ENCODE measurements around the gene COBLL1. TPM values are rescaled to one million over a fixed set of nuclear protein-coding genes. Genes with fewer than 3 reads are reported as not detected.
A peak's percentile ranks its signal among the peaks of the same experiment; 100 is the strongest.

COBLL1 gene
- total RNA-seq, 1 experiment from 2014 or later, result 8.0 TPM

GRCh38 chr2:164721430-164721829 is 120.2 kb downstream of the COBLL1 start:
- TF ChIP-seq EZH2 (IDR thresholded peaks at IDR 0.05; ENCODE audit: low read depth) (no peak), CTCF (conservative IDR thresholded peaks at IDR 0.05) (no peak)
- Histone ChIP-seq H2AFZ (no peak overlapping the region), H3K36me3 (ENCODE audit: low read depth) (no peaks in the 10 kb centered on the region), H3K9me2 (ENCODE audit: insufficient read depth) (no peaks in the 10 kb centered on the region), H3K4me1 (replicated peaks; ENCODE audit: insufficient read depth) (no peaks in the 10 kb centered on the region), H3F3A (ENCODE audit: insufficient read depth, low read depth) (no peaks in the 10 kb centered on the region), H3K9me3 (ENCODE audit: insufficient read depth, low read depth) (no peaks in the 10 kb centered on the region), H3K27me3 (ENCODE audit: insufficient read depth, low read depth) (no peaks in the 10 kb centered on the region), H3K4me2 (no peak overlapping the region), H3K4me3 (no peak overlapping the region), H4K20me1 (ENCODE audit: insufficient read depth) (no peaks in the 10 kb centered on the region), H3K79me2 (ENCODE audit: low read depth) (no peaks in the 10 kb centered on the region), H3K27ac (no peak overlapping the region)
- ChIA-PET CTCF (no interaction called here), POLR2A (ENCODE audit: unreplicated experiment) (no interaction called here)
- intact Hi-C loops (cut with micrococcal nuclease; ENCODE audit: unreplicated experiment), result no loop called here
- no TSS peak for BruUV-seq (replicated peaks)
- no peak for DNase-seq

GRCh38 chr2:164719996-164720941 is 121.4 kb downstream of the COBLL1 start:
- H2AFZ ChIP-seq, result no peak overlapping the region
- ChIA-PET POLR2A (ENCODE audit: unreplicated experiment) (no interaction called here), CTCF (interaction anchor here (0.7 kb wide), 1 partner anchor 270 kb away, joined by 3 read pairs; no protein-coding TSS in a partner anchor)
- H3K79me2 ChIP-seq (ENCODE audit: low read depth), result no peaks in the 10 kb centered on the region
- H3K36me3 ChIP-seq (ENCODE audit: low read depth), result no peaks in the 10 kb centered on the region
- no peaks in the 10 kb centered on the region for H3K27me3 ChIP-seq (ENCODE audit: insufficient read depth, low read depth)
- no peak for TF ChIP-seq EZH2 (IDR thresholded peaks at IDR 0.05; ENCODE audit: low read depth)
- TF ChIP-seq CTCF (conservative IDR thresholded peaks at IDR 0.05), result no peak
- no peak overlapping the region for H3K4me2 ChIP-seq
- no peaks in the 10 kb centered on the region for H3F3A ChIP-seq (ENCODE audit: insufficient read depth, low read depth)
- H3K9me3 ChIP-seq (ENCODE audit: insufficient read depth, low read depth), result no peaks in the 10 kb centered on the region
- H3K27ac ChIP-seq, result no peak overlapping the region
- no peak for DNase-seq
- H3K9me2 ChIP-seq (ENCODE audit: insufficient read depth), result no peaks in the 10 kb centered on the region
- intact Hi-C loops (cut with micrococcal nuclease; ENCODE audit: unreplicated experiment), result loop anchor here (5.0 kb wide), 2 partner anchors 158 to 1543 kb away; no protein-coding TSS in a partner anchor
- H3K4me3 ChIP-seq, result no peak overlapping the region
- no peaks in the 10 kb centered on the region for H4K20me1 ChIP-seq (ENCODE audit: insufficient read depth)
- no peaks in the 10 kb centered on the region for H3K4me1 ChIP-seq (replicated peaks; ENCODE audit: insufficient read depth)
- no TSS peak for BruUV-seq (replicated peaks)

- no peaks in the 10 kb centered on the region for H4K20me1 ChIP-seq (ENCODE audit: insufficient read depth)
- no peaks in the 10 kb centered on the region for H3K9me3 ChIP-seq (ENCODE audit: insufficient read depth, low read depth)
- H3K9me2 ChIP-seq (ENCODE audit: insufficient read depth), result no peaks in the 10 kb centered on the region
- H3K27ac ChIP-seq, result no peak overlapping the region
- H3K4me3 ChIP-seq, result no peak overlapping the region
- no peaks in the 10 kb centered on the region for H3K27me3 ChIP-seq (ENCODE audit: insufficient read depth, low read depth)
- no peak overlapping the region for H2AFZ ChIP-seq
- no peaks in the 10 kb centered on the region for H3K4me1 ChIP-seq (replicated peaks; ENCODE audit: insufficient read depth)
- POLR2A ChIA-PET (ENCODE audit: unreplicated experiment), result no interaction called here
- H3K4me2 ChIP-seq, result no peak overlapping the region
- no peaks in the 10 kb centered on the region for H3F3A ChIP-seq (ENCODE audit: insufficient read depth, low read depth)
- no peak for DNase-seq
- TF ChIP-seq CTCF (conservative IDR thresholded peaks at IDR 0.05) (peak; percentile 80), EZH2 (IDR thresholded peaks at IDR 0.05; ENCODE audit: low read depth) (no peak)
- no peaks in the 10 kb centered on the region for H3K36me3 ChIP-seq (ENCODE audit: low read depth)
- CTCF ChIA-PET, result no interaction called here
- intact Hi-C loops (cut with micrococcal nuclease; ENCODE audit: unreplicated experiment), result loop anchor here (5.0 kb wide), 2 partner anchors 155 to 1540 kb away; no protein-coding TSS in a partner anchor
- no peaks in the 10 kb centered on the region for H3K79me2 ChIP-seq (ENCODE audit: low read depth)
- BruUV-seq (replicated peaks), result no TSS peak
These were observed 124.4 kb downstream of the COBLL1 start for GRCh38 chr2:164717000-164717803.
